EL (cell line): ENCODE measurements around the gene YWHAE.
"Not testable (repeated sequence)": the region's sequence is repeated elsewhere in the genome, so short reads cannot be mapped to it uniquely, and the experiment has no call there.

Source experiments
- DNase-seq: peaks from one replicate; pipeline ENCODE4 v3.0.0-alpha.2; 2016

YWHAE gene

DNA sequence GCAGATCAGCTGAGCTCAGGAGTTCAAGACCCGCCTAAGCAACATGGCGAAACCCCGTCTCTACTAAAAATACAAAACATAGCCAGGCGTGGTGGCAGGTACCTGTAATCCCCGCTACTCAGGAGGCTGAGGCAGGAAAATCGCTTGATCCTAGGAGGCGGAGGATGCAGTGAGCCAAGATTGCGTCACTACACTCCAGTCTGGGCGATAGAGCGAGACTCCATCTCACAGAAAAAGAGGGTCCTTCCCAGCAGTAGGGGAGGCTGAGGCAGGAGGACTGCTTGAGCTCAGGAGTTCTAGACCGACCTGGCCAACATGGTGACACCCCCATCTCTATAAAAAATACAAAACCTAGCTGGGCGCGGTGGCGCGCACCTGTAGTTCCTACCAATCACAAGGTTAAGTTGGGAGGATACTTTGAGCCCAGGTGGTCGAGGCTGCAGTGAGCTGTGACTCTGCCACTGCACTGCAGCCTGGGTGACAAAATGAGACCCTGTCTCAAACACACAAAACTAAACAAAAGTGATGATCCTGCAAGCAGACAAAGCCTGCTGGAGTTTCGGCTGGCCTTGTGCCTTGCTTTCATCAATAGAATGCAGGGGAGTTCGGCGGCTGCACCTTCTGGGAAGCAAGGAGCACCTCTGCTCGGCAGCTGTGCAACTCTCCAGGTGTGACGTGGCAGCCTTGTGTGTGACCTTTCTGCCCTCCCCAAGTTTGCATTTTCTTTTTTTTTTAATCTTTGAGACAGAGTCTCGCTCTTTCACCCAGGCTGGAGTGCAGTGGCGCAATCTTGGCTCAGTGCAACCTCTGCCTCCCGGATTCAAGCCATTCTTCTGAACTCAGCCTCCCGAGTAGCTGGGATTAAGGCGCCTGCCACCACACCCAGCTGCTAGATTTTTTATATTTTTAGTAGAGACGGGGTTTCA lies 12.4 kb upstream of the YWHAE start:
- no peak for DNase-seq

DNA sequence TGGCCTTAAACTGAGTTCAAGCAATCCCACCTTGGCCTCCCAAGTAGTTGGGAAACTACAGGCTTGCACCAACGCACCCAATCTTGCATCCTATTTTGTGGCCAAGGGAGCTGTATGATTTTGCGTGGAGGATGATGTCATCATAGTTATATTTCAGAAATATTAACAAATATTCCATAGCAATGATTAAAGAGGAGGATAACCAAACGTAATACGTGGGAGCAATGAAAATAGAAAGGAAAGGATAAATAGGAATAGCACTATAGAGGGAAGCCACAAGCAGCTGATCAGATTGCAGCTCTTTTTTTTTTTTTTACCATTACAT lies 2.2 kb upstream of the YWHAE start:
- no peak for DNase-seq

DNA sequence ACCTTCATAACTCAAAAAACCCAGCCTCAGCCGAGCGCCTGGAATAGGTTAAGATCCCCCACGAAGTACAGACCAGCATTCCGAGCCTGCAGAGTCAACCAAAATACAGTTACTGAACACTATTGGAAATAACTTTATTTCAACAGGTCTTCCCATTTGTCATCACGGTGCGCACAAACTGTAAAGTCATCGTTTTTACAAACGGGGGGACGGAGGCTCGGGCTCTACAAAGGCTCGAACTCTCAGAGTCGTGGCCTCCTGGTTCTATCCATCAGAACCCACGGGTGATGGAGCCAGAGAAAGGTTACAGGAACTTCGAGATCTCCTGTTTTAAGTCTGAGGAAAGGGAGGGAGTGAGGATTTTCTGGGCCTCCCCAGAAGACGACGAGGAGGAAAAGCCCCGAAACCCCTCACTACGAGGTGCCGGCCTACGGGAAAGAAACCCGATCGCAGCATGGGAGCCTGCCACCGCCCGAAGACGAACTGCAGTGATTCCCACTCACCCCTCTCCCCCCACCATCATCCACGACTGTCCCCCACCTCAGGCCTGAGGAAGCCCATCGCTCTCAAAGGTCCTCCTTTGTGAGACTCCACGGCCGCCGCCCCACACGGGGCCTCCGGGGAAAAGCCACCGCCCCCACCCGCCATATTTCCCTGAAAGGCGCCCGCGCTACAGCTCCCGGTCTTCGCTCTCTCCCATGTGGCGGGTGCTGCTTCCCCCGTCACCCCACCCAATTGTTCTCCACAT lies 917 bp downstream of the YWHAE start:
- DNase-seq, result peak; percentile 39

DNA sequence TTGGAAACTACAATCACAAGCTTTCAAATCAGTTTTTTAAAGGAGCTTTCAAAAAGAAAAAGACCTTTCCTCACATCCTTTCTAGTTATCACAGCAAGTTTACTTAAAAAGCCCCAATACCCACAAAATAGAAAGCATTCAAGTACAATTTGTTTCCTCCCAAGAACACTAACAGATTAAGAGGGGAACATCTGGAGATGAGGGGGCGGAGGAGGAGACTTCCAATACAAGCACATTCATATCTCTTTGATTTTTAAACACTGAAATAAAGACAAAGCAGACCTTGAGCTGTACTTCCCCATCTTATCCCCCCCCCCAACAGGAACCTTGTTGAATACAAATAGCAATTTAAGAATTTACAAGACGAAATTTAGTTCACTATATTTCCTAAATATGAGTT lies 2.0 kb downstream of the YWHAE start:
- DNase-seq, result no peak

DNA sequence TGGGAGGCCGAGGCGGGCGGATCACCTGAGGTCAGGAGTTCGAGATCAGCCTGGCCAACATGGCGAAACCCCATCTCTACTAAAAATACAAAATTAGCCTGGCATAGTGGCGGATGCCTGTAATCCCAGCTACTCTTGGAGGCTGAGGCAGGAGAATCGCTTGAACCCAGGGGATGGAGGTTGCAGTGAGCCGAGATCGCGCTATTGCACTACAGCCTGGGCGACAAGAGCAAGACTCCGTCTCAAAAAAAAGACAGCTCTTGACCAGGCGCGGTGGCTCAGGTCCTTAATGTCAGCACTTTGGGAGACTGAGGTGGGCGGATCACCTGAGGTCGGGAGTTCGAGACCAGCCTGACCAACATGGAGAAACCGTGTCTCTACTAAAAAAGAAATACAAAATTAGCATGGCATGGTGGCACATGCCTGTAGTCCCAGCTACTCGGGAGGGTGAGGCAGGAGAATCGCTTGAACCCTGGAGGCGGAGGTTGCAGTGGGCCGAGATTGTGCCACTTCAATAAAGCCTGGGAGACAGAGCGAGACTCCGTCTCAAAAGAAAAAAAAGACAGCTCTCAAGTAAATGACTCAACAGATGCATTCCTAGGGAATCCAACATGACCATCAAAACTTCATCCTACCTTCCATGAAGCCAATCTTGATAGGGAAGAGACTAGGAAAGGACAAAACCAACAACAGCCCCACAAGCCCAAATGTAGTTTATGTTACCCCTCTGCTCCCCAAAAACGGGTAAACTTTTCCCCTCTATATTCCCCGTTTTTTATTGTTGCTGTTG lies 4.0 kb downstream of the YWHAE start:
- not testable (repeated sequence) for DNase-seq

DNA sequence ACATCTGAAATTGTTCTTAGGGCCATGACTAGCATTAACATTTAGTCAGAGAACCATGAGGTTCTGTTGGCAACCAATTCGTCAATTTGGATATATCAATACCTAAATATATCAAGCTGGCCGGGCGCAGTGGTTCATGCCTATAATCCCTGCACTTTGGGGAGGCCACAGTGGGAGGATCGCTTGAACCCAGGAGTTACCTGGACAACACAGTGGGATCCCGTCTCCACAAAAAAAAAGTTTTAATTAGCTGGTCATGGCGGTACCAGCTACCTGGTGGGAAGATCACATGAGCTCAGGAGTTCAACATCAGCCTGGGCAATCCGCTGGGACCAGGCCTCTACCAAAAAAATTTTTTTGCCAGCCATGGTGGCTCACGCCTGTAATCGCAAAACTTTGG lies 8.4 kb downstream of the YWHAE start:
- DNase-seq, result no peak

DNA sequence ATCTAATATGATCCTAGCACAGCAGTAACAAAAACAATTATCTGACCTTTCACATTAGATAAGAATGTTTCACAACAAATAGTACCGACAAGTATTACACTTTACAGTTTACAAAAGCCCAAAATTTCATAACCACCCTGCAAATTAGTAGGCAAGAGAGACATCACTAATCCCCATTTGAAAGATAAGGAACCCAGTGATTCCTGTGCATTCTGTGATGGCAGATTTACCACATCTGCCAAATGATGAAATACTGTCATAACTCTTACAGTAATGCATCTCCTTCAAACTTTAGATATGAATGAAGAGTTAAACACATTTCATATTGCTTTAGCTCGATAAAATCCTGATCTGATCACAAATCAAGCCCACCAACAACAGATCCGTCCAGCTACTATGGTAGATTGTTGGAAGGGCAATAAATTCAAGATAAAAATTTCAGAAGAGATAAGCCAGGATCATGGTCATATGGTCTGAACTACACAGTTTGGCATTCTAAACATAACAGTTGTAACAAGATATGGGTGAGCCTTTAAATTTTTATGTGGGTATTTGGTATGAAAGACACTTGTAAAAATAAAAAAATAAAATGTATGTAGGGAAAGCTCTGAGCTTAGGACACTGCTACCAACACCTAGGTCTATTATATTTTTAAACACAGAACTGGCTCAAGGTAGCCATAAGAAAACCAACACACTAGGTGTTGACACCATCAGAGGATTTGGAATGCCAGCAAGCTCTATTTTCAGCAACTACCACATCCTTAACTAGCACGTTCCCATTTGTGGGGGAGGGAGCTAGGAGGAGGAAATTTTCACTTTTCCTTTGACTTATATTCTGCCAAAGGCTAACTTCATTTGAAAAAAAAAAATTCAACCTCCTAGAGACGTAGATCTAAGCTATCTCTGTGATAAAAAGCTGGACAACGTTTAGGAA lies 9.3 kb downstream of the YWHAE start:
- DNase-seq, result no peak

DNA sequence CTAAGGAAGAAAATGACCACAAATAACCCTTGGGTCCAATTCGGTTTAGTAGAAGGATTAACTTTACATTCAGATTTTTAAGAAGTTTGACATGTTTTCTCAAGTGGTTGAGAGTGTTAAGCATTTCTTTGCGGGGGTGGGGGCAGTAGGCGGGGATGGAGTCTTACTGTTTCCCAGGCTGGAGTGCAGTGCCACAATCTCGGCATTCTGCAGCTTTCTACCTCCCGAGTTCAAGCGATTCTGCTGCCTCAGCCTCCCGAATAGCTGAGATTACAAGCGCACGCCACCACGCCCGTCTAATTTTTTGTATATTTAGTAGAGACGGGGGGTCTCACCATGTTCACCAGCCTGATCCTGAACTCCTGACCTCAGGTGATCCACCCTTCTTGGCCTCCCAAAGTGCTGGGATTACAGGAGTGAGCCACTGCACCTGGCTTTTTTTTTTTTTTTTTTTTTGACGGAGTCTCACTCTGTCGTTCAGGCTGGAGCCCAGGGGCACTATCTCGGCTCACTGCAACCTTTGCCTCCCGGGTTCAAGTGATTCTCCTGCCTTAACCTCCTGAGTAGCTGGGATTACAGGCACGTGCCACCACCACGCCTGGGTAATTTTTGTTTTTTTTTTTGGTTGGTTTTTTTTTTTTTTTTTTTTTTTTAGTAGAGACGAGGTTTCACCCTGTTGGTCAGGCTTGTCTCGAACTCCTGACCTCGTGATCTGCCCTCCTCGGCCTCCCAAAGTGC lies 12.4 kb downstream of the YWHAE start:
- DNase-seq, result not testable (repeated sequence)

DNA sequence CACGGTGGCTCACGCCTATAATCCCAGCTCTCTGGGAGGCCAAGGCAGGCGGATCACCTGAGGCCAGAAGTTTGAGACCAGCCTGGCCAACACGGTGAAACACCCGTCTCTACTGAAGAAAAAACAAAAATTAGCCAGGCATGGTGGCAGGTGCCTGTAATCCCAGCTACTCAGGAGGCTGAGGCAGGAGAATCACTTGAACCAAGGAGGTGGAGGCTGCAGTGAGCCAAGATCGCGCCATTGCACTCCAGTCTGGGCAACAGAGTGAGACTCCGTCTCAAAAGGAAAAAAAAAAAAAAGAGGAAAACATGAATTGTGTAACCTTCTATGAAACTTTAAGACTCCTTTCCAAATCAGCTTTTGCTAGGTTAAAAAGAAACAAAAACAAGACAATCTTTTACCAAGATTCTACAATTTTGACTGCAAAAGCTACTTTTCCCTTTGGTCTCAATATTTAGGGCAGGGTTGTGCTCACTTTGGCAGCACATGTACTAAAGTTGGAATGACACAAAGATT lies 13.3 kb downstream of the YWHAE start:
- not testable (repeated sequence) for DNase-seq

DNA sequence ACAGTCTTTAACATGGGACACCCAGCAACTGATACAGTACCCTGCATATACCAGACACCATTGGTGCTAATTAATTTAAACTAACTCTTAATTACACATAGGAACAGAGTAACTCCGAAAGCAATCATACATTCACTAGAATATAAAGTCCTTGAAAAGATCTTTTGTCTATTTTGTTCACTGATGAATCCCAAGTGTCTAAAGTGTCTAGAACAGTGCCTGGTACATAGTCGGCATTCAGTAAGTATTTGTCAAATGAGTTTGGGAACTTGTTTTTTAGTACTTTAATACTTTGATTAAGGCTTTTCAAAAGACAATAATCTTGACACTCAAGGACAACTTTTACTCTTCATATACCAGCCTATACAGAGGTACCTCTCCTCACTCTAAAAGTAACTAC lies 13.8 kb downstream of the YWHAE start:
- DNase-seq, result no peak

DNA sequence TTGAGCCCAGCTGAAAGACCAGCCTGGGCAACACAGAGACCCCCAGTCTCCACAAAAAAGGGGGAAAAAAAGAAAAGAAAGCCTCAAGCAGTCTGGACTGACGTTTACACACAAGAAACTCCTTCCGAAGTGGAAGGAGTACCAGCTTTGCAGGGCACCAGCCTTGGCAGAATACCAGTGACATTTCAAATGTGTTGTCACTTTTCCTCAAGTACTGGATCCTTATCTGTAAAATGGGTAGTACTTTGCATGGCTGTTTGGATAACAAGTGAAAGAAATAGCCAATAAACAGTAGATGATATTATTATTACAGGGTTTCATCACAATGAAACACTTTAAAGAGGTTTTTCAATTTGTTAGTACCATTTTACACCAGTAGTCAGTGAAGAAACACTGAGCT lies 14.2 kb downstream of the YWHAE start:
- no peak for DNase-seq

DNA sequence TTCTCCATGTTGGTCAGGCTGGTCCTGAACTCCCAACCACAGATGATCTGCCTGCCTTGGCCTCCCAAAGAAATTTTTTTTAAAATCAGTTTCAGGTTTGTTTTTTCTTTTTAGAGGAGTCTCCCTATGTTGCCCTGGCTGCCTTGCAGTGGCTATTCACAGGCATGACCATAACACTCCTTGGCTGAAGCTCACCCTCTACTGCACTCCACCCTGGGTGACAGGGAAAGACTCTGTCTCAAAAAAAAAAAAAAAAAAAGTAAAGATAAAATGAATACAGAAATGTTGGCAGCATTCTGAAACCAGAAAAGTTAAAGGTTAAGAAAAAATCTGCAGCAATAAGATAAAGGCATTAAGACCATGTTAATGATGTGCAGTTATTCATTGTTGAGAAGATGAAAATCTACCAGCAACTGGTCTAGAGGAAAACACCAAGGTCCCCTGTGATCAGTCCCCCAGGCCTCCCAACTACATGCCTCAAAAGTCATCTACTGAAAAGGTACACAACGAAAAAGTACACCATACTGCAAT lies 15.1 kb downstream of the YWHAE start:
- DNase-seq, result no peak

DNA sequence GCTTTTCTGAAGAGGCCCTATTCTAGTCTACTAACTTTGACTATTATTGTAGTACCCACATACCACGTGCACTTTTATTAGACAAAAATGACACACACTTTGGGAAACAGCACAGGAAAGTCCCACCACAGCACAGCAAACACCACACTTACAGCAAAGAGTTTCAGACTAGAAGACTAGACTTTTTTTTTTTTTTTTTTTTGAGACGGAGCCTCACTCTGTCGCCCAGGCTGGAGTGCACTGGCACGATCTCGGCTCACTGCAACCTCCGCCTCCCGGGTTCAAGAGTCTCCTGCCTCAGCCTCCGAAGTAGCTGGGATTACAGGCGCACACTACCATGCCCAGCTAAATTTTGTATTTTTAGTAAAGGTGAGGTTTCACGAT lies 20.1 kb downstream of the YWHAE start:
- DNase-seq, result no peak

DNA sequence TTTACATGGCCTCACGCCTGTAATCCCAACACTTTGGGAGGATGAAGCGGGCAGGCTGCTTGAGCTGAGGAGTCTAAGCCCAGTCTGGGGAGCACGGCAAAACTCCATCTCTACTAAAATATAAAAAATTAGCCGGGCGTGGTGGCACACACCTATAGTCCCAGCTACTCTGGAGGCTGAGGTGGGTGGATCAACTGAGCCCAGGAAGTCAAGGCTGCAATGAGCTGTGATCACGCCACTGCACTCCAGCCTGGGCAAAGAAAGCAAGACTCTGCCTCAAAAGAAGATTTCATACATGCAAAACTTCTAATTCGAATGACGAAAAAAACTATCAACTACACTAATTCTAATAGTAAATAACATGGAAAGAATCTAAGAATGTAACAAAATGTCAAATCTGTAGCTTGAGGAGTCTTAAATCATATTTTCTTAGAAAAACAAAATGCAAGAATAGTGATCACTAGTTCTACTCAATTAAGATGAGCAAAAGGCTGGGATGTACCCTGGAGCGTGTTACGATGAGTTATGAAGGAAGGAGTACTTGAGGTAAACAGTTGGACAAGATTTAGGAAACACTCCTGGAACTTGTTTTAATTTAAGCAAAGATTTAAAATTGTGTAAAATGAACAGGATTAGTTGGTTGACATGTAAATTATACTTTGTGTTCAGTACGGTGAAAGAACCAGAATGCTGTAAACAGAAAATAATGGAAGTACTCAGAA lies 20.7 kb downstream of the YWHAE start:
- DNase-seq, result no peak

DNA sequence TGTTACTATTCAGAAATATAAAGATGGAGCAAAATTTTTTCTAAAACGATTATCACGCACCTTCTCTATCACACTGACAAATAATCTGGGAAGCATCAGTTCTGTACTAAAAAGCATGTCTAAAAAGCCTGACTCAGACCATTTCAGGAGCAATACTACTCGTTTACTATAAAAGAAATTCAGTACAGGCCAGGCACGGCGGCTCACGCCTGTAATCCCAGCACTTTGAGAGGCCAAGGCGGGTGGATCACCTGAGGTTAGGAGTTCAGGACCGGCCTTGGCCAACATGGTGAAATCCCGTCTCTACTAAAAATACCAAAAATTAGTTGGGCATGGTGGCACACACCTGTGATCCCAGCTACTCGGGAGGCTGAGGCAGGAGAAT lies 21.6 kb downstream of the YWHAE start:
- not testable (repeated sequence) for DNase-seq

DNA sequence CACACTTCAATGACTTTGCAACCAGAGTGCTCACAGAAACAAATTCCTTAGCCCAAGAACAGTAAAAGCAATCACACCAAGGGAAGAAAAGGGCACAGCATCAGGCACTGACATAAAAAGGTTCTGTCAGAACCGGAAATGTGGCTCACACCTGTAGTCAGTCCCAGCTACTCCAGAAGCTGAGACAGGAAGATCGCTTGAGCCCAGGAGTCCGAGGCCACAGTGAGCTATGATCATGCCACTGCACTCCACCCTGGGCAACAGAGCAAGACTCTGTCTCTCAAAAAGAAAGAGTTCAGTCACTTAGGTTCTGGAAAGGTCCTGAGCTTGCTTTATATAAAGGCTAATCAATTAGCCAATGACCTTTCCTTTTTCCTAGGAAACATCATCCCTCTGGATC lies 22.7 kb downstream of the YWHAE start:
- DNase-seq, result no peak

DNA sequence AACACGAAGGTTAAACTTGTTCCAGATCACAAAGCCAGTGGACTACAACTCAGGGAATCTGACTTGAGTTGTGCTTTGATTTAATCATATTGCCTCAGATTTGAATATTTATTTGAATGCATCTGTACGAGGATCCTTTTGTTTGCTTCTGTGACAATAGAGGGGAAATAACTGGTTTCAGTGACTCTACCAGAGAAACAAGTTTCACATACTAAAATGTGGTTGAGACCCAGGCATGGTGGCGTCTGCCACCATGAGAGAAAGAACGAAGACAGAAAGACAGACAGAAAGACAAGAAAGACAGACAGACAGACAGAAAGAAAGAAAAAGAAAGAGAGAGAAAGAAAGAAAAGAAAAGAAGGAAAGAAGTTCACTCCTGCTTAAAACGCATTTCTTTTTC lies 24.0 kb downstream of the YWHAE start:
- DNase-seq, result no peak

DNA sequence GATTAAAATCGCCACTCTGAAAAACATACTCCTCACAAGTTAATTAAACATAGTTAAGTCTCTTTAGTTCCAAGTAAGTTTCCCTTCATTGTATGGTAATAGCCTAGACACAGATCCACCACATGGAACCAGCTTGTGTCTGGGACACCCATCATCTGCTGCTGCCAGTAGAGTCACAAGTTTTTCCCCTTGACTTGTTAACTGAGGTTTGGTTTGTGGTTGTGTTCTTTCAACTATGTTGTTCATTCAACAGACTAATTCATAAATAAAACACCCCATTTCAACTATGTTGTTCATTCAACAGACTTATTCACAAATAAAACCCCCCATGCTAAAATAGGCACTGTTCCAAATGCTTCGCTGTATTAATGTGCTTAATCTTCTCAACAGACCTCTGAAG lies 24.4 kb downstream of the YWHAE start:
- no peak for DNase-seq

DNA sequence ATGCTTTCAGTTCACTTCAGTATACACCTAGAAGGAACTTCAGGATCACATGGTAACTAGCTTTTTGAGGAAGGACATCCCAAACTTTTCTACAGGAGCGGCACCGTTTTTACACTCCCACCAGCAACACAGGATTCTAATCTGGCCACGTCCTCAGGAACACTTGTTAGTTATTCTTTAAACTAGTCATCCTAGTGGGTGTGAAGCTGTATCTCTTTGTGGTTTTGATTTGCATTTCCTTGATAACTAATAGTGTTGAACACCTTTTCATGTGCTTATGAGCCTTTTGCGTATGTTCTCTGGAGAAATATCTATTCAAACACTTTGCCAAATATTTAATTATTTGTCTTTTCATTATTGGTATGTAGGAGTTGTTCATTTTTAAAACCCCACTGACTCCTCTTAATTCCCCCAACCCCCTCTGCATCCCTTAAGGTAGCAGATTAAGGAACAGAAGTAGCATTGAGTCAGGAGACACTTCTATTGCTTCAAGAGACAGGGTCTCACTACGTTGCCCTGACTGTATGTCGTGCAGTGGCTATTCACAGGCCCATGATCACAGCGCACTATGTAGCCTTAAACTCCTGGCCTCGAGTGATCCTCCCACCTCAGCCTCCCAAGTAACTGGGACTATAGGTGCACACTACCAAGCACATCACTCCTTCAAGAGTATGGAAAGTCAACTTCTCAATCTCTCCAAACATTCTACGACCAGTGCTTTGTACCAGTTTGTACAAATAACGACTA lies 25.4 kb downstream of the YWHAE start:
- DNase-seq, result no peak
